GM12872 (cell line): ENCODE results near the gene FTHL17.

Experiments
- TF ChIP-seq, protein P1 (sequence below): IDR thresholded peaks from 3 replicates; pipeline ENCODE4 v1.5.1; 2011; ENCODE audit warnings: low read depth, mild to moderate bottlenecking, low read length, moderate library complexity; ENCODE audit not compliant: insufficient read depth

FTHL17 gene

DNA sequence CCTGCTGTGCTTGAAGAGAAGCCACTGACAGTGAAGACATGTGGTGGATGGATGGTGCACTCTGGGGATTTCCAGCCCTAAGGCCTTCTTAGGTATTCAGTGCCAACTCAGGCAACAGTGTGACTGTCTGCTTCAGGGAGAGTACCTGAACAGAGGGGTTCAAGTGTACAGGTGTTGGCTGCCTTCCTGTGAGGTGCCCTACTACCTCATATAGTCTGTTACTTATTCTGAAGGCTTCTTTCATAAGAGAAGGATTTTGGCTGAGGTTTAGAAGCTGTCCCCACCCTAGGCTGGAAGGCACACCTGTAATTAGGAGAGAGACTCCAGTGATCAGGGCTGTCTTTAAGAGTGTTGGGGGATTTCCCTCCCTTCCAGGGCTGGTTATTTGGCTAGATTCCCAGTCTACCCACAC, 1.8 kb downstream of the FTHL17 start:
- TF ChIP-seq, protein P1, sequence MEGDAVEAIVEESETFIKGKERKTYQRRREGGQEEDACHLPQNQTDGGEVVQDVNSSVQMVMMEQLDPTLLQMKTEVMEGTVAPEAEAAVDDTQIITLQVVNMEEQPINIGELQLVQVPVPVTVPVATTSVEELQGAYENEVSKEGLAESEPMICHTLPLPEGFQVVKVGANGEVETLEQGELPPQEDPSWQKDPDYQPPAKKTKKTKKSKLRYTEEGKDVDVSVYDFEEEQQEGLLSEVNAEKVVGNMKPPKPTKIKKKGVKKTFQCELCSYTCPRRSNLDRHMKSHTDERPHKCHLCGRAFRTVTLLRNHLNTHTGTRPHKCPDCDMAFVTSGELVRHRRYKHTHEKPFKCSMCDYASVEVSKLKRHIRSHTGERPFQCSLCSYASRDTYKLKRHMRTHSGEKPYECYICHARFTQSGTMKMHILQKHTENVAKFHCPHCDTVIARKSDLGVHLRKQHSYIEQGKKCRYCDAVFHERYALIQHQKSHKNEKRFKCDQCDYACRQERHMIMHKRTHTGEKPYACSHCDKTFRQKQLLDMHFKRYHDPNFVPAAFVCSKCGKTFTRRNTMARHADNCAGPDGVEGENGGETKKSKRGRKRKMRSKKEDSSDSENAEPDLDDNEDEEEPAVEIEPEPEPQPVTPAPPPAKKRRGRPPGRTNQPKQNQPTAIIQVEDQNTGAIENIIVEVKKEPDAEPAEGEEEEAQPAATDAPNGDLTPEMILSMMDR = no peak

DNA sequence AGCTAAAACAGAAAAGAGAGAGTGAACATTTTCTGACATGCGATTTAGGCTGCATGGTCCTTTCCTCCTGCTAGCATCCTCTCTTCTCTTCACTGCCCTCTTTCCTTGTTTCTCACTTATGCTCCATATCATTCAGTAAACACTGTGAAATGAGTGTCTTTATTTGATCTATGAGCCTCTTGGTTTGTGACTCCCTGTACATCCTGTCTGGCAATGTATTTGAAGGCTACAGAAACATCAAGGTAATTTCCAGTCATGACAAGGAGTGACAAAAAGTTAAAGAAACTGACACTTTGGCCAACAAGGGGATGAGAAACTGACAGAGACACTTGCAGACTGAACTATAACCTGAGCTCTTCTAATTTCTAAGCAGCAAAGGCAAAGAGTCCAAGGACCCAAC, 8.7 kb downstream of the FTHL17 start:
- TF ChIP-seq, protein P1 = no peak

DNA sequence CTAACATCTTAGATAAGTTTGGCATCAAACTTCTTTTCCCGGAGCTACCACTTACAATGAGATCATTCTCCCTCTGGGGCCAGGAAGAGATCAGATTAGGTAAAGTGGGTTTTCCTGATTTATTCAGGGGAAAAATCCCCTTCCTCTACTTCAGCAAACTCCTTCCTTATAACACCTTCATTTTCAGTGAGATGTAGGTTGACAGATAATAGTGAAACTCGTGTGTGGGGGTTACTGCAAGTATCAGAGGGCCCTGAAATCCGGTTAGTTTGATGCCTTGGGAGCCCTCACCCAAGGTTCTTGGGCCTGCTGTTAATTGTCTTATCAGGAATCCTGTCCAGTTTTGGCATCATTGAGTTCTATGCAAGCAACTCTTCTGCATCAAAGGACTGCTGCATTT, 10.8 kb downstream of the FTHL17 start:
- TF ChIP-seq, protein P1 = no peak

DNA sequence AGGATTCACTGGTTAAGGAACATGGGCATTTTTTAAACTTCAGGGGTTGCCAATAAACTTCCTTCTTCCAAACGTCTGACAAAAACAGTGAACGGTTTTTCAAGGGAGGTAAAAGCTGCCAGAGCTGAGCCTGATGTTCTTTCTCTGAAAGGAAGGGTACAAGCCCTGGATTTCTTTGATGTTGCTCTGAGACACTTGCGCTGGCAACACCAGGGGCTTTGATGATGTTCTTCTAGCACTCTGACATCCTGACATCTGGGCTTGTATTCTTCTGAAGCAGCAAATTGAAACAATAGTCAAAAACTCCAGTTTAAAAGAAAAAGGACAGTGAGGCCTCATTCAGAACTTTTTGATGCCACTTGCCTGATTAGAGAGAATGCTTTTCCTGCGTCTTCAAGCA, 11.8 kb downstream of the FTHL17 start:
- TF ChIP-seq, protein P1 = no peak

DNA sequence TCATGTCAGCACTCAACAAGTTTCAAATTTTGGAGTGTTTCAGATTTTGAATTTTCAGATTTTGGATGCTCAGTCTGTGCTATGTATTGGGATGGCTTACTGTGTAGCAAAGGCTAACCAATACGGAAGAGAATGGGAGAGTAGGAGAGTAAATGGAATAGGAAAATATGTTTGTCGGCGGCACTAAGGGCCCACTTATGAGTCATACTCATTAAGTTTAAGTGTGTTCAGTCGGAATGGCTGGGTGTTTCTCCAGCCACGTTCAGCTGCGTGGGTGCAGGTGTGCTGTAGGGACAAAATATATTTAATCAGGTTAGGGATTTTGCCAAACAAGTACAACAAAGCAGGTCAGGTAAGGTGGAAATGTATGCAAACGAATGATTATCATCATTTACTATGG, 13.6 kb downstream of the FTHL17 start:
- TF ChIP-seq, protein P1 = no peak

DNA sequence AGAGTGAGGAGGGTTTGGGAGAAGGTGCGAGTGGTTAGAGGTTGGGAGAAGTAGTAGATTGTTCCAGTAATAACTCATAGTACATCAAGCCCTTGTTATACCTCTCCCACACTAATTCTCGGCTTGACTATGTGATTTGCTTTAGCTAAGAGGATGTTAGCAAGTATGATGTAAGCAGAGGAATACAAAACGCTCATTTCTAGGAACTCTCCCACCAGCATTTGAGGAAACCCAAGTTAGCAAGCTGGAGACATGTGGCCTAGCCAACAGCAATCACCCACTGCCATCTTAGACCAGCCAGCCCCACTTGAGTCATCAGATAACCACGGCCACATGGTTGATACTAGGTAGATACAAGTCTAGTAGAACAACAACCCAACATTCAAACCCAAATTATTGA, 14.2 kb downstream of the FTHL17 start:
- TF ChIP-seq, protein P1 = no peak

DNA sequence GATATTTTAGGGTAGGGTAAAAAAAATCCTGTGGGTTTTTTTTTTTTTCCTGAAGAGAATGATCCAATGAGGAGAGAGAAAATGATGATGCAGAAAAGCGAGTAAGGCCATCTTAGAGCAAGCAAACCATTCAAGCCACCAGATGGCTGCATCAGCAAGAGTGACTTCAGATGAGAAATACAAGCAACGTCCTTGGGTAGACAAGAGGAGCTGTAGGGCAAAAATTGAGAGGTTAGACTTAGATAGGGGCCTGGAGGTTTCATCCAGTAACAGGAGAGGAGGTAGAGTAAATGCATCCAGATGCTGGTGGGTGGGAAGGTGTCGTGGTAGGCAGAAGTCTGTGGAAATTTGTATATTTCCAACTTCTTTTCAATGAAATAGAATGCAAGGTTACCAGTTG, 14.6 kb downstream of the FTHL17 start:
- TF ChIP-seq, protein P1 = no peak

DNA sequence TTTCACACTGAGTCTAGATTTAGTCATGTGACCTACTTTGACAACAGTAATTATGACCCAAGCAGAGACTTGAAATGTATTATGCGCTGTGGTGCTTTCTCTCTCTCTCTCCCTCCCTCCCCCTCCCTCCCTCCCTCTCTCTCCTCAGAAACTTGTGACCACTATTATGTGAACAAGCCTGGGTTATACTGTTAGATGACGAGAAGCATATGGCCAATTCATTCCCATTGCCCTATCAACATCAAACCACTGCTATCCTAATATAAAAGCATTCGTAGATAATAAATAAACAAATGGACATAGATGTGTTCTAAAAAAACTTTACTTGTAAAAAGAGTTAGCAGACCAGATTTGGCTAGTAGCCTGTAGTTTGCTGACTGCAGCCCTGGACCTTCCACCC, 18.2 kb downstream of the FTHL17 start:
- TF ChIP-seq, protein P1 = no peak
